IMR-90 (cell line): ENCODE data around the gene SH3GLB2.

ENCODE experiments used
- CEBPB ChIP-seq: IDR thresholded peaks from 2 replicates; pipeline ENCODE4 v1.6.1; 2012; ENCODE audit warnings: low read depth, low read length, improper control_type of control experiment
- CTCF ChIP-seq: conservative IDR thresholded peaks from 2 replicates; pipeline ENCODE4 v1.5.1; 2012; ENCODE audit warnings: mild to moderate bottlenecking, low read depth, low read length, improper control_type of control experiment
- ELK1 ChIP-seq: fragments of 150-350 bp; IDR thresholded peaks from 2 replicates; pipeline ENCODE4 v1.6.1; 2016; ENCODE audit warnings: low read depth, mild to moderate bottlenecking, low read length, moderate library complexity, borderline replicate concordance
- POLR2A ChIP-seq: IDR thresholded peaks from 2 replicates; pipeline ENCODE4 v1.6.1; 2012; ENCODE audit warnings: mild to moderate bottlenecking, low read depth, low read length

- TF ChIP-seq CTCF (no peak), CEBPB (no peak), ELK1 (no peak), POLR2A (no peak)
These were observed 24.9 kb upstream of the SH3GLB2 start for GRCh38 chr9:129053020-129053419.
